Parathyroid adenoma (tissue), 2 donors: Measurements from ENCODE around the gene CSF2.

Source experiments
- H2AFZ ChIP-seq: fragments of 300-600 bp; sonication (generic); one replicate; pipeline ENCODE4 v1.7.0; 2017; ENCODE audit warnings: antibody characterized with exemption, mild to moderate bottlenecking
- H3K27ac ChIP-seq: fragments of 300-600 bp; sonication (generic); one replicate; pipeline ENCODE4 v1.7.0; 2017
- H3K27me3 ChIP-seq: fragments of 300-600 bp; sonication (generic); one replicate; pipeline ENCODE4 v1.7.0; 2017; ENCODE audit warnings: low read length; ENCODE audit not compliant: control insufficient read depth, insufficient read depth
- H3K36me3 ChIP-seq: fragments of 300-600 bp; sonication (generic); one replicate; pipeline ENCODE4 v1.7.0; 2017; ENCODE audit warnings: low read length; ENCODE audit not compliant: control insufficient read depth, insufficient read depth
- H3K4me1 ChIP-seq: fragments of 300-600 bp; sonication (generic); one replicate; pipeline ENCODE4 v1.7.0; 2017; ENCODE audit warnings: control low read depth
- H3K4me2 ChIP-seq: fragments of 300-600 bp; sonication (generic); one replicate; pipeline ENCODE4 v1.7.0; 2017; ENCODE audit warnings: low read length
- H3K4me3 ChIP-seq: fragments of 300-600 bp; sonication (generic); one replicate; pipeline ENCODE4 v1.7.0; 2017; ENCODE audit warnings: low read depth, low read length
- H3K79me2 ChIP-seq: fragments of 300-600 bp; sonication (generic); one replicate; pipeline ENCODE4 v1.7.0; 2017; ENCODE audit warnings: control low read depth
- H3K9ac ChIP-seq: fragments of 300-600 bp; sonication (generic); one replicate; pipeline ENCODE4 v1.7.0; 2017; ENCODE audit warnings: mild to moderate bottlenecking
- H3K9me3 ChIP-seq: fragments of 300-600 bp; sonication (generic); one replicate; pipeline ENCODE4 v1.7.0; 2017; ENCODE audit warnings: low read length; ENCODE audit not compliant: control insufficient read depth
- TF ChIP-seq, protein P1 (sequence below): fragments of 300-600 bp; sonication (generic); IDR thresholded peaks from one replicate; pipeline ENCODE4 v1.7.0; 2017; ENCODE audit warnings: antibody characterized with exemption, mild to moderate bottlenecking
- donor health status: primary hyperparathyroidism.

Gene CSF2

DNA sequence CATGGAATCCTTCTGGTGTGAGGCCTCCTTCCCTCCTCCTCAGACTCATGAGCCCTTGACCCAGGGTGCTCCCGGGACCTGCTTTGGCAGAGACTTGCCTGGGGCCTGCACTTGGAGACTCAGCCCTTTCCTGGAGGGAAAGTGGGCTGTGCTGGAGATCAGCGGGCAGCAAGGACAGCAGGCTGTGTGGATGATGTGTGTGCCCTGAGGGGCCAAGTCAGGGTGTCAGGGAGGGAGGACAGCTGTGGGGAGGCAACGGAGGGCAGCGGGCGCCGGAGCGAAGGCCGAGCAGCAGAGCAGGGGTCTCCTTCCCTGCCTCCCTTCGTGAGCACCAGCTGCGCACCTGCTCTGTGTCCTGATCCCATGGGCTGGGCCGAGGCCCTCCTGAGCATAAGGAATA is 6.1 kb upstream of the CSF2 start:
- H3K27me3 ChIP-seq = no peaks in the 10 kb centered on the region
- H3K9me3 ChIP-seq = no peaks in the 10 kb centered on the region
- H3K9ac ChIP-seq = no peak overlapping the region
- no peaks in the 10 kb centered on the region for H3K79me2 ChIP-seq
- H3K36me3 ChIP-seq = no peaks in the 10 kb centered on the region
- no peaks in the 10 kb centered on the region for H3K4me1 ChIP-seq
- H2AFZ ChIP-seq = no peak overlapping the region
- no peak overlapping the region for H3K4me3 ChIP-seq
- TF ChIP-seq, protein P1, sequence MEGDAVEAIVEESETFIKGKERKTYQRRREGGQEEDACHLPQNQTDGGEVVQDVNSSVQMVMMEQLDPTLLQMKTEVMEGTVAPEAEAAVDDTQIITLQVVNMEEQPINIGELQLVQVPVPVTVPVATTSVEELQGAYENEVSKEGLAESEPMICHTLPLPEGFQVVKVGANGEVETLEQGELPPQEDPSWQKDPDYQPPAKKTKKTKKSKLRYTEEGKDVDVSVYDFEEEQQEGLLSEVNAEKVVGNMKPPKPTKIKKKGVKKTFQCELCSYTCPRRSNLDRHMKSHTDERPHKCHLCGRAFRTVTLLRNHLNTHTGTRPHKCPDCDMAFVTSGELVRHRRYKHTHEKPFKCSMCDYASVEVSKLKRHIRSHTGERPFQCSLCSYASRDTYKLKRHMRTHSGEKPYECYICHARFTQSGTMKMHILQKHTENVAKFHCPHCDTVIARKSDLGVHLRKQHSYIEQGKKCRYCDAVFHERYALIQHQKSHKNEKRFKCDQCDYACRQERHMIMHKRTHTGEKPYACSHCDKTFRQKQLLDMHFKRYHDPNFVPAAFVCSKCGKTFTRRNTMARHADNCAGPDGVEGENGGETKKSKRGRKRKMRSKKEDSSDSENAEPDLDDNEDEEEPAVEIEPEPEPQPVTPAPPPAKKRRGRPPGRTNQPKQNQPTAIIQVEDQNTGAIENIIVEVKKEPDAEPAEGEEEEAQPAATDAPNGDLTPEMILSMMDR = no peak
- H3K4me2 ChIP-seq = no peak overlapping the region
- H3K27ac ChIP-seq = no peak overlapping the region

DNA sequence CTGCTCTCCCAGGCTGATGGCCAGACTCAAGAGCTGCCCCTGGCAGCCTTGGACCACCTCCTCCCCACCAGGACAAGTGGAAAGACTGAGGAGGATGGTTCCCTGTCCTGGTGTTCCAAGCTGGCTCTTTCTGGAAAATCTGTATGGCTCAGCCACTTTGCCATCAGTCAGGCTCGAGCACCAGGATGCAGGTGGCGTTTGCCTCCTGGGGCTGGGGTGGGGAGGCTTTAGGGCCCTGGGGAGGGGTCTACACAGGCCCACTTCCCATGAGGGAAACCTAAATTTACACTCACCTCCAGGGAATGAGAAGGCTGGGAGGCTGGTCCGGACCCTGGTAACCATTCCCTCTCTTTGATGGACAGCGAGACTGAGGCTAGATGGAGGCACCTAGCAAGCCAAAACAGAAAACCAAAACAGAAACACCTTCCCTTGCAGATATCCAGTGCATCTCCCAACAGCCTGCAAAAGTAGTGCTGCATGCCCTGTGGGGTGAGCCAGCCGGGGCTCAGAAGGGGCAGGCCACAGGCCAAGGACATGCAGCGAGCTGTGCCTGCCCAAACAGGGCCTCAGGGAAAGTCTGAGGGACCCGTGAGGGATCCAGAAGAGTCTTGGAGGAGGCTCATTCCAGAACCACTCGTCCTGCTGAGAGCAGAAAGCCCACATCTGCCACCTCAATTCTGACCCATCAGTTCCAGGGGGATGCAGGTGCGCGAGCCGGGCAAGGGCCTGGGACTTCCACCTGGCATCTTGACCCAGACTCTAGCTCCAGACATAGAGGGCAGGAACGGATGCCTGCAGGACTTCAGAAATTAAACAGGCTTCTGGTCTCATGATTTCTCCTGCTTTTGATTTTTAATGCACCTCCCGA is 5.4 kb upstream of the CSF2 start:
- TF ChIP-seq, protein P1 = no peak
- Histone ChIP-seq H3K27ac (no peak overlapping the region), H3K9ac (no peak overlapping the region), H3K36me3 (no peaks in the 10 kb centered on the region), H3K4me3 (no peak overlapping the region), H2AFZ (no peak overlapping the region), H3K4me1 (no peaks in the 10 kb centered on the region), H3K9me3 (no peaks in the 10 kb centered on the region), H3K79me2 (no peaks in the 10 kb centered on the region), H3K4me2 (no peak overlapping the region), H3K27me3 (no peaks in the 10 kb centered on the region)

DNA sequence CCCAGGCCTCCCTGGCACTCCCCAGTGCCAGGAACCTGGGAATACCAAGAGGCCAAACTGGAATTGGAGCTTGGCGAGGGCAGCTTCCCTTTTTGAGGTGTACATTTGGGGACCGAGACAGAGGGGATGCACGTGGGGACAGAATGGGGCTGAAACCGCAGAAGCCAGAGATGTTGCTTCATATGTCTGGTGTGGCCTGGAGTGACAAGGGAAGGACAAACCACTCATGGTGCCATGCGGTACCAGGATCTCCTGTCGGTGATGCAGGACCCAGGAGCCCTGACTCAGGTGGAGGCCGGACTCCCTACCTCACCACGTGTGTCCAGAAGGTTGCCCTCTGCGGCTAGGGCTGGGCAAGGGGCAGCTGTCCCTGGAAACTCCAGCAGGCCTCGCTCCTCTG is 4.0 kb upstream of the CSF2 start:
- H3K36me3 ChIP-seq = no peaks in the 10 kb centered on the region
- no peak overlapping the region for H3K4me2 ChIP-seq
- no peak overlapping the region for H3K9ac ChIP-seq
- H3K27me3 ChIP-seq = no peaks in the 10 kb centered on the region
- H3K27ac ChIP-seq = no peak overlapping the region
- TF ChIP-seq, protein P1 = no peak
- no peaks in the 10 kb centered on the region for H3K9me3 ChIP-seq
- H3K79me2 ChIP-seq = no peaks in the 10 kb centered on the region
- no peaks in the 10 kb centered on the region for H3K4me1 ChIP-seq
- H2AFZ ChIP-seq = no peak overlapping the region
- H3K4me3 ChIP-seq = no peak overlapping the region

DNA sequence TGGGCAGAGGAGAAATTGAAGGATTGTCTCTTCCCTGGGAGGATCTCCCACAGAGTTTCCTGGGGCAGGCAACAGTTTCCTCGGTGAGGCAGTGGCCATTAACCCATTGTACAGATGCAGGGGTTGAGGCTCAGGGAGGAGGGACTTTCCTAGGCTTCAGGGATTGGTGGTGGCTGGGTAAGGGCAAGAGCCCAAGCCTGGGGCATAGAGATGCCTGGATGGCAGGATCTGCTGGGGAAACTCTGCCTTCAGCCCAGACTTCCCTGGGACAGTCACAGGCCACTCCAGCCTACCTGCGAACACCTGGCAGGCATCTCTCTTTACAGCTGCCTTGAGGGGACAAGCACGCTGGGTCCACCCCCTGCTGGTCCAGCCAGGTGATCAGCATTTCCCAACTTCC is 3.6 kb upstream of the CSF2 start:
- no peaks in the 10 kb centered on the region for H3K36me3 ChIP-seq
- no peaks in the 10 kb centered on the region for H3K4me1 ChIP-seq
- no peak overlapping the region for H3K4me2 ChIP-seq
- H2AFZ ChIP-seq = no peak overlapping the region
- H3K27me3 ChIP-seq = no peaks in the 10 kb centered on the region
- TF ChIP-seq, protein P1 = no peak
- no peaks in the 10 kb centered on the region for H3K79me2 ChIP-seq
- H3K4me3 ChIP-seq = no peak overlapping the region
- H3K9ac ChIP-seq = no peak overlapping the region
- no peaks in the 10 kb centered on the region for H3K9me3 ChIP-seq
- H3K27ac ChIP-seq = no peak overlapping the region
